GM12864 (cell line): ENCODE results near the gene CYB561D2.

ENCODE experiments used
- DNase-seq: peaks from one replicate; pipeline ENCODE4 v3.0.0-alpha.2; 2011; ENCODE audit warnings: low read depth
- H3K4me3 ChIP-seq: 2 replicates; pipeline ENCODE4 v1.5.1; 2011; ENCODE audit warnings: mild to moderate bottlenecking, low read depth, low read length, control low read depth
- TF ChIP-seq, protein P1 (sequence below): IDR thresholded peaks from 2 replicates; pipeline ENCODE4 v1.5.1; 2011; ENCODE audit warnings: low read depth, mild to moderate bottlenecking, moderate library complexity, low read length, control low read depth, inconsistent platforms; ENCODE audit errors: missing control alignments

The CYB561D2 gene

DNA sequence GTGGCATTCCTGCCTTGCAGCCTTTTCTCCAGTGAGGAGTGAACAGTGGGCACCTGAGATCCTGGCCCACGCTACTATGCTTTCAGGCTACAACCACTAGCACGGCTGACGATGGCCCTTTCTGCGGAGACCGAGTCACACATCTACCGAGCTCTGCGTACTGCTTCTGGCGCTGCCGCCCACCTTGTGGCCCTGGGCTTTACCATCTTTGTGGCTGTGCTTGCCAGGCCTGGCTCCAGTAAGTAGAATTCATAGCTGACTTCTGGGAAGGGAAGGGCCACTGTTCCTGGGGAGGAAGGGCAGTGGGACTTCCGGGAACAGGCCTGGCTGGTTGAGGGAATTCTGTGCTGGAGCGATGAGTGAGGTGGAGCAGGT, 648 bp downstream of the CYB561D2 start:
- TF ChIP-seq, protein P1, sequence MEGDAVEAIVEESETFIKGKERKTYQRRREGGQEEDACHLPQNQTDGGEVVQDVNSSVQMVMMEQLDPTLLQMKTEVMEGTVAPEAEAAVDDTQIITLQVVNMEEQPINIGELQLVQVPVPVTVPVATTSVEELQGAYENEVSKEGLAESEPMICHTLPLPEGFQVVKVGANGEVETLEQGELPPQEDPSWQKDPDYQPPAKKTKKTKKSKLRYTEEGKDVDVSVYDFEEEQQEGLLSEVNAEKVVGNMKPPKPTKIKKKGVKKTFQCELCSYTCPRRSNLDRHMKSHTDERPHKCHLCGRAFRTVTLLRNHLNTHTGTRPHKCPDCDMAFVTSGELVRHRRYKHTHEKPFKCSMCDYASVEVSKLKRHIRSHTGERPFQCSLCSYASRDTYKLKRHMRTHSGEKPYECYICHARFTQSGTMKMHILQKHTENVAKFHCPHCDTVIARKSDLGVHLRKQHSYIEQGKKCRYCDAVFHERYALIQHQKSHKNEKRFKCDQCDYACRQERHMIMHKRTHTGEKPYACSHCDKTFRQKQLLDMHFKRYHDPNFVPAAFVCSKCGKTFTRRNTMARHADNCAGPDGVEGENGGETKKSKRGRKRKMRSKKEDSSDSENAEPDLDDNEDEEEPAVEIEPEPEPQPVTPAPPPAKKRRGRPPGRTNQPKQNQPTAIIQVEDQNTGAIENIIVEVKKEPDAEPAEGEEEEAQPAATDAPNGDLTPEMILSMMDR: no peak
- H3K4me3 ChIP-seq: peak overlapping the region; percentile 67
- DNase-seq: no peak

DNA sequence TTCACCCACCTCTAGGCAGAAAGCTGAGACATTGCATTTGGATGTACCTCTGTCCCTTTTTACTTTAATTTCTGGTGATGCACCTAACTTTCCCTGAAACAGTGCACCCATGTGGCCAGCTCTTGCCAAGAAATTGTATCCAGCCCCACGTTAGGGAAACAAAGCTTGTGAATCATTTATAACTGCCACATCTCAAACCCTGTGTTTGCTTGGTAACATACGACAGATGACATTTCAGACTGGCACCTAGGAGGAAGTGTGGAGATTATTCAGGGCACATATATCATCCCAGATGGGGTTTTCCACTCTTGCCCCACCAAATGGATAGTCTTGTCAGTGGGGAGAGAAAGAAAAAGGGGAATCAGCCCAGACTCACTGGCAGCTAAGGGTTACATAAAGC, 2.1 kb downstream of the CYB561D2 start:
- TF ChIP-seq, protein P1: peak; percentile 11
- no peak for DNase-seq
- H3K4me3 ChIP-seq: no peak overlapping the region

GRCh38 chr3:50353245-50354004, 2.8 kb downstream of the CYB561D2 start:
- TF ChIP-seq, protein P1: no peak
- DNase-seq: no peak
- no peak overlapping the region for H3K4me3 ChIP-seq

- H3K4me3 ChIP-seq: no peak overlapping the region
- DNase-seq: no peak
- TF ChIP-seq, protein P1: no peak
Observed at GRCh38 chr3:50354186-50354764, 3.6 kb downstream of the CYB561D2 start.

- TF ChIP-seq, protein P1: no peak
- no peak overlapping the region for H3K4me3 ChIP-seq
- no peak for DNase-seq
Observed at GRCh38 chr3:50354850-50355249, 4.2 kb downstream of the CYB561D2 start.

DNA sequence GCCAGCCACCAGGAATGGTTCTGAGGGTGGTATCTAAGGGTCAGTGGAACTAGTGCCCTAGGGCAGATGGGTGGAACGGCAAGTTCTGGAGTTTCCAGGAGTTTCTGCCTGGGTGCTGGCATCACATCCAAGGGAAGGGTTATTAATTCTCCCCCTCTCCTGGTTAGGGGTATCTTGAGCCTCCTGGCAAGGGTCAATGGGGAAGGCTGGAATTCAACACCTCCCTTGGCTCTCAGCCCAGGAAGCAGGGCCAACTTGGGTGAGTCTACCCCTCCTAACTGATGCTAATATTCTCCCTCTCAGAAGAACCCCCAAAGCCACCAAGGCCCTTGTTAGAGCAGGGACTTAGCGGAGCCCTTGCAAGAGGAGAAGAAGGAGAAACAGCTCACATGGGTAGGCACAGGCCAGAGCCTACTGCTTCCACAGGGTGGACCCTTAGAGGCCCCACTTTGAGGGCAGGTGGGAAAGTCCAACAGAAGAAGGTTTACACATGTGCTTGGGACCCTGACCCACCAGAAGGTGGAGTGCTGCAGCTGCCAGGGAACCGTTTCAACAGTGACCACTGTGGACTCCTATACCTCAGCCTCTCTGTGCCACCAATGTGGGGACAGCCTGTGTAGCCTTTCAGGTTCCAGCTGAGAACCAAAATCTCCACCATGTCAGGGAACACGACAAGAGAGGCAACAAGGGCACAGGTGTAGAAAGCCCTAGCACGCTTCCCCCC, 5.3 kb downstream of the CYB561D2 start:
- no peak for DNase-seq
- no peak overlapping the region for H3K4me3 ChIP-seq
- TF ChIP-seq, protein P1: no peak
